GM13976 (cell line): ENCODE data around the gene ADGRG7.

Experiments used
- DNase-seq: peaks from one replicate; pipeline ENCODE4 v3.0.0; 2012; ENCODE audit warnings: low spot score
- CTCF ChIP-seq: IDR thresholded peaks from 2 replicates; pipeline ENCODE4 v1.5.1; 2012; ENCODE audit warnings: borderline replicate concordance, mild to moderate bottlenecking; ENCODE audit not compliant: insufficient read depth; ENCODE audit errors: extremely low read depth, missing control alignments, control extremely low read depth
- in situ Hi-C: fragments of 300-500 bp; cut with MboI; formaldehyde crosslinking; loops from one replicate; pipeline ENCODE4 v1.12.0; 2022; ENCODE audit warnings: low sequenced_read_pairs, mixed read lengths, inconsistent platforms; ENCODE audit not compliant: unreplicated experiment

Gene ADGRG7

GRCh38 chr3:100717063-100717462 is 107.7 kb downstream of the ADGRG7 start:
- in situ Hi-C loops, result no loop called here
- TF ChIP-seq CTCF, result no peak

GRCh38 chr3:100717637-100718487 is 108.5 kb downstream of the ADGRG7 start:
- DNase-seq, result no peak
- in situ Hi-C loops, result no loop called here
- TF ChIP-seq CTCF, result no peak

More at GRCh38 chr3:100717063-100717462, 107.7 kb downstream of the ADGRG7 start:
- DNase-seq, result no peak

DNA sequence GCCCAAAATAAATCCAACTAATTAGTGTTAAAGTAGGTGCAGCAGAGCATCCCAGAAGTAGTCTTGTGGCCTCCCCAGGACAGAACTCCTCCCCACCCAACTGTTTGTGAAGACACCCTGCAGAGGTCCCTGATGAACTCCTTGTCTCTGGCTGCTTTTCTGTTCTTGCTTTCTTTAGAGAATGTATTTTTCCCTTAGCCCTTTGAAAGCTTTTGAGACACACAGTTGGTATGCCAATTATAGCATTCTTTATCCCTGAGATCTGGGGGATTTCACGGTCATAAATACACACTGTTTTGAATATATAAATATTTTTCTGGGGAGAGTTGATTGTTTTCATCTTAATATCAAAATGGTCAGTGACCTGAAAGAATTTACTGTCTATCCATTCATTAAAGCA is 109.7 kb downstream of the ADGRG7 start:
- in situ Hi-C loops, result no loop called here
- DNase-seq, result no peak
- TF ChIP-seq CTCF, result no peak

DNA sequence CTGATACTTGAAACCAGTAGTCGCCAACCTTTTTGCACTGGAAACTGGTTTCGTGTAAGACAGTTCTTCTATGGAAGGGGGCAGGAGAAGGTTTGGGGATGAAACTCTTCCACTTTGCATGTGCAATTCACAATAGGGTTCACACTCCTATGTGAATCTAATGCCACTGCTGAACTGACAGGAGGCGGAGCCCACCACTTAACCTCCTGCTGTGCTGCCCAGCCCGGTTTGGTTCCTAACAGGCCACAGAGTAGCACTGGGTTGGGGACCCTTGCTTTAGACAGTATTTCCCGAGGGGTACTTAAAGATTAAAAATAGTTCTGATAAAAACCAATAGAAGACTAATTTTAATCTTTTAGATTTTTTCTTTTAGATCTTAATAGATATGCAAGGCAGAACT is 111.0 kb downstream of the ADGRG7 start:
- no peak for TF ChIP-seq CTCF
- in situ Hi-C loops, result no loop called here
- DNase-seq, result no peak

GRCh38 chr3:100725935-100726513 is 116.6 kb downstream of the ADGRG7 start:
- TF ChIP-seq CTCF, result no peak
- no peak for DNase-seq
- in situ Hi-C loops, result no loop called here

- no peak for DNase-seq
- TF ChIP-seq CTCF, result no peak
- in situ Hi-C loops, result no loop called here
These were observed 117.3 kb downstream of the ADGRG7 start for GRCh38 chr3:100726706-100727105.
